Fibroblast of the conjunctiva (primary cell): ENCODE results near the gene HERPUD1.
A peak's percentile ranks its signal among the peaks of the same experiment; 100 is the strongest.
"Not testable (repeated sequence)": the region's sequence is repeated elsewhere in the genome, so short reads cannot be mapped to it uniquely, and the experiment has no call there.

ENCODE experiments used
- DNase-seq: peaks from one replicate; pipeline ENCODE4 v3.0.0-alpha.2; 2010; ENCODE audit warnings: low read depth

HERPUD1 gene

DNA sequence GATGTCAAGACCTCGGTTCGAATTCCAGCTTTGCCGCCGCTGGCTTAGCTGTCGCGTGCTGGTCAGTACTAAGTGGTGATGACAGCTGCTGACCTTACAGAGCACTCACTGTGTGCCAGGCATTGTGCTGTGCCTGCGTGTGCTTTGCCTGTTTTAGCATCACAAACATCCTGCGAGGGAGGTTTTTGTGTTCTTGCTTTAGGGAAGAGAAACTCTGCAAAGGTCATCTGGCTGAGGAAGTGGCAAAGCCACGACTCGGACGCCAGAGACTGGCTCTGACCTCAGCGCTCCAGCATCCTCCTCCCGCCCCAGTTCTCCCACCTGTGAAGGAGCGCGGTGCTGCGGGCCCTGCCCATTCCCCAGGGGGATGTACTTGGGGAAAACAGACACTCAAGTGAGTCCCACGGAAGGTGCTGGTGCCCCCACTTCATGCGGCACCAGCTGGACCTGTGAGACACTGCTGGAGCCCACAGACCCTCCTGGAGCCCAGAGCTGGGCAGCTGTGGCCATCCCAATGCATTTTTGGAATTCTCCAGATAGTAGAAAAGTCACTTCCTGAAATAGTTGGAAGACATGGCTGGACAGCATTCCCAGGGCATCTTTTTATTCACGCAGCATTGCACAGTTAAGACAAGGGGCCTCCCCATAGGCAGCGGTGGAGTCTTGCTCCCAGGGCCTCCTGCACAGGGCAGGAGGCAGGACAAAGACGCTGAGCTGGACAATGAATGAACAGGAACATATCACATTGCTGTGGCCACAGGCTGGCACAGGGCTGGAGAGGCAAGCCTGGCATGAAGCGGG lies 20.0 kb upstream of the HERPUD1 start:
- DNase-seq: no peak

DNA sequence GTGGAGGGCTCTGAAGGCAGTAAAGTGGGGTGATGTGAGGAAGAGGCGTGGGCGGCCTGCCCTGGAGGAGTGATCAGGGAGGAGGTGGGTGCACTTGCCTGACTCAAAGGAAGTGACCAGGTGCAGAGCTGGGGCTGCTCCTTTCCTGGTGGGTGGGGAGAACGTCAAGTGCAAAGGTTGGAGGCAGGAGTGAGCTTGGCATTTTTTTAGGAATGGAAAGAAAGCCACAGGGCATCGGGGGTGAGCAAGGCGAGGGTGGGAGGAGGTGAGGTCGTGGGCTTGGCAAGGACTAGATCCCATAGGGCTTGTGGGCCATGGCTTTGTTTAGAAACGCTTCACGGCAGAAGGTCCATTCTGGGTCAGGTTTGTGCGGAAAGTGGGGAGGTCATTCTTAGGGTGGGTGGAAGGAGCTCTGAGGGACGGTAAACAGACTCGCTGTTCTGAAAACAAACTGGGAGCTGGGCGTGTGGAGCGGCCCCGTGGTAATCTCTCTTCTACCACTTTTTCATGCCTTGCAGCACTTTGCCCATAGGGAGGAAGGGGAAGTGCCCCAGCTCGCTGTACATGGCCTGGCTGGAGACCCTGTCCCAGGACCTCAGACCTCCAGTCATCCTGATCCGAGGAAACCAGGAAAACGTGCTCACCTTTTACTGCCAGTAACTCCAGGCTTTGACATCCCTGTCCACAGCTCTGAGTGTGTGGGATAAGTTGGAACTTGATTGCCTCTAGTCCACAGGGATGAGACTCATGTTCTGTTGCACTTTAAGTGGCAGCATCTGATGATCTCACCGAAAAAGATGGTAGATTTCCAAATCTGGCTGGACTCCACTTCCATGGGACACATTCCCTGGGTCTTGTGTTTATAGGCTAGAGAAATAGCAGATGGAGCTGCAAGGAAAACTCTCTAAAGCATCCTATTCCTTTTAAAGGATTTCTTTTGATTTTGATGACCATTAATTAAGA lies 18.9 kb upstream of the HERPUD1 start:
- no peak for DNase-seq

DNA sequence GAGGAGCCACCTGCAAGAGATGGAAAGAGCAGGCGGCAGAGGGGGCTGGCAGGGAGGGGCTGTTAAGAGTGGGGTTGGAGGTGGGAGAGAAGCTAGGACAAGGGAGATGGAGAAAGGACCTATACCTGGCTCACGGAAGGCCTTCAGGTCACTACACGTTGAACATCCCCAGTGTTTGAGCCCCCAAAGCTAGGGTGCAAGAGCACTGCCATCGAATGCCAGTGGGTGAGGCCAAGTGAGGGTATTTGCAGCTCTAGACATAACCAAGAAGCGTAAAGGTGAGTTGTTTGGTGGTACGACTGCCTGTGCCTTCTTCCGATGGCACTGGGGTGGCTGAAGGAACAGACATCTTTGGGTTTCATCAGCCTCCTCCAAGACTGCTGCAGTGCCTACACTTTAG lies 17.0 kb upstream of the HERPUD1 start:
- no peak for DNase-seq

DNA sequence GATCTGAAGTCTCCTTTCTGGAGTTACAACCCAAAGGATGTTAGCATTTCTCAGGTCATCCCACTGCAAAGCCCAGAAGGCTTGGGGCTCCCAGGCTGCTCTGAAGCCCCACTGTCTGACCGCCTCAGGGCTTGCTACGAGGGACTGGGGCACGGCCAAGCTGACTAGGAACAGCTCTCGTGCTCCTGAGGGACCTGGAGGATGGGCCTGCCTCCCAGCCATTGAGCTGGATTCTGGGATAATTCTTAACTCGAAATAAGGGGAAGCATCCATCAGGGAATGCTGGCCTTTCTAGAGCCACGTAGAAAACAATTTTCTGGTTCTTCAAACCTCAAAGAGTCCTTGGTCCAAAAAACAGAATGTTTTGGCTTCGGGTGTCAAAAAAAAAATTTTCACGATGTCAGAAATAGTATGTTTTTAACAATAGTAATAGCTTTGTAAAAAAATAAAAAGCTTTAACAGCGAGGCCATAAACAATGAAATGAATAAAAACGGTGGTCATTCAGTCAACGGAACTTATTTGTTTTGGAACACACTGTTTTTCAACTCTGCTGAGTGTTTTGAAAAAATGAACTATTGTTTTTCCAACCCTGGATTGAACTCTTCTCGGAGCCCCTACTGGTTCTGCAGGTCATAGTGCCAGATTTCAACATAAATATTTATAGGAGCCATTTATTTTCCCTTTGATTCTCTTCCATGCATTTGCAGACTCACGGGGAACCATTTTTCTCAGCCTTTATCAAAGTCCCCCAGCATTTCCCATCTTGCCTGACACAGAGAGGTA lies 16.4 kb upstream of the HERPUD1 start:
- DNase-seq: no peak

DNA sequence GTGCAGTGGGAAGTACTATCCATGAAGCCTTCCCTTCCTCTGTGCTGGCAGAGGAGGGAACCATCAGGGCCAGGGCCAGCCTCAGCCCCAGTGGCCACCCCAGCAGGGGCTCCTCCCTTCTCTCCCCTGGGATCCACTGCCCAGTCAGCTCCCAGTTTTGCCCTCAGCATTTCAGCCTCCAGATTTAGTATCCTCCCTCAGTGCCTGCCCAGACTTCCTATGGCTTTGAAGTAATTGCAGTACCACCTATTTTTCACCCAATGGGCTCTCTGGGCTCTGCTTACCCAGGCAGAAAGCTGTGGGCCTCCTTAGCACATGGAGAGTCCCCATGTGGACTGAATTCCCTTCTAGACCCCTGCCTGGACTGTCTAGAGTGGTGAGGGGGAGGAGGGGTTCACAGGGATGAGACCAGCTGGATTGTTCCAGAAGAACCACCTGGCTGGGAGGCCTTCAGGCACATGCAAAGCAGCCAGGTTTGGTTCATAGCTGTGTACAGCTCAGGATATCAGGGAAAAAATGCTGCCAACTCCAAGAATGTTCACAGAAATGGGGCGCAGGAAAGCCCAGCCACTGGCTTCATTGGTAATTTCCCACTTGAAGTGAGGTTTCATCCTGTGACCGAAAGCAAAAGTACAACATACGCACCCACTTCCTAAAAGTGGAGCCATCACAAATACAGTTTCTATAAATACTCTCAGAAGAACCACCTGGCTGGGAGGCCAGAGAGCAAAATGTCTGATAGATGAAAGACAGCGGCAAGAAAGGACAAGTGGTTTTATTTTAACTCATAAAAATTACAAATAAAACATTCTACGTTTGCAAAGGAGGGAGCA lies 15.2 kb upstream of the HERPUD1 start:
- DNase-seq: no peak

DNA sequence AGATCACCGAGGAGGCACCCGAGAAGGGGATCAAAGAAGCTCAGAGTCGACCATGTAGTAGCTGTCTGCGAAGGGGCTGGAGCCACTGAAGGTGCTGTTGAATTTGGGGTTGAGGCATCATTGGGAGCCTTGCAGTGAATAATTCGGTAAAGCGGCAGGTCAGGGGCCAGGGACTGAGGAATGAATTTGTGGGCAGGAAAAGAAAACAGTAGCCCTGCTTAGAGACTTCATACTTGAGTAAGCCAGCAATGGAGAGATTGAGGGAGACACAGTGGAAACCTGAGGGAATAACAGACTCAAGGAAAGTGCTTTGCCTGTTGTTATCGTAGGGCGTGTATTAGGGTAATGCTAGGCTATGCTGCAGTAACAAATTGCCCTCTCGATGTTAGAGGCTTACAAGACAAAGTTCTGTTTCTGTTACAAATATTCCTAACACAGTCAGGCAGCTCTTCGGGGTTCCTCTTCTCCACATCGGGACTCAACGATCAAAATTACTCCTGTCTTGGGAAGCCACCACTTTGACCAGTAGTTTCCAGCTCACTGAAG lies 13.4 kb upstream of the HERPUD1 start:
- no peak for DNase-seq

DNA sequence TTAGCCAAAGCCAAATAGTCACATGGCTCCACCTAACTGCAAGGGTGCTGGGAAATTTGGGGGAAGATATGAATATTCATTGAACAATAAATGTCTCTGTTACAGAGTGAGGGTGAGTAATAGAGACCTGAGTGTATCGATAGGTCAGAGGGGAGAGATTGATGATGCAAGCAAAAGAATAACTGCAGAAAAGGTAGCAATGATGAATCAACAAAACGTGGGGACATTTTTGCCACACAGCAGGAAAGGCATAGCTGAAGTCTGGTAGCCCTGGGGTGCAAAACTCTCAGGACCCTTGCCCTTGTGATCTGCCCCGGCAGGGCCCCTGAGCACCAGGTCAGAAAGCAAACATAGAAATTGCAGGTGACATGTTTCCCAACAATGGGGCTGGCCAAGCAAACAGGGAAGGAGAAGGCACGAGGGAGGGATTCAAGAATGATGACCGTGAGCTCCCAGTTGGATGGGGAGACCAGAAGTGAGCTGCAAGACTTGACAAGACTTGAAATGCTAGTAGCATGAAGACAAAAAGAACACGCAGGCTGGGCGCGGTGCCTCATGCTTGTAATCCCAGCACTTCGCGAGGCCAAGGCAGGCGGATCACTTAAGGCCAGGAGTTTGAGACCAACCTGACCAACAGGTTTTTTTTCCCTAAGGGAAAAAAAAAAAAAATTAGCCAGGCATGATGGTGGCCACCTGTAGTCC lies 12.7 kb upstream of the HERPUD1 start:
- no peak for DNase-seq

DNA sequence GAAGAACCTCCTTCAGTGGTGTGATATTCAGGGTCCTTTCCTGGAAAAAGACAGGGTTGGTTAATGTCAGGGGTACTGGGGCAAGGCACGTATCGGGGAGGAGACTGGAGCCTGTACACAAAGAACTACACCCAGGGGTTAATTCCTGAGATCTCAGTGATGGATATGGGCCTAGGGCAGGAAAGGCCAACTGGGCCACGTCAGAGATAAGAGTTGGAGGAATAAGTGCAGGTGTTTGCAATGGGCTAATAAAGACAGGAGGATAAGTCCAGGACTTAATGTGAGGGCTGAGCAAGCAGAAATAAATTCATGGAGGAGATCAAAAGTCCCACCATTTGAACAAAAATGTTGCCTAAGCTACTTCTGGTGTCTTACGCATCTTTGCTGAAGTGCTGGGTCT lies 10.4 kb upstream of the HERPUD1 start:
- no peak for DNase-seq

DNA sequence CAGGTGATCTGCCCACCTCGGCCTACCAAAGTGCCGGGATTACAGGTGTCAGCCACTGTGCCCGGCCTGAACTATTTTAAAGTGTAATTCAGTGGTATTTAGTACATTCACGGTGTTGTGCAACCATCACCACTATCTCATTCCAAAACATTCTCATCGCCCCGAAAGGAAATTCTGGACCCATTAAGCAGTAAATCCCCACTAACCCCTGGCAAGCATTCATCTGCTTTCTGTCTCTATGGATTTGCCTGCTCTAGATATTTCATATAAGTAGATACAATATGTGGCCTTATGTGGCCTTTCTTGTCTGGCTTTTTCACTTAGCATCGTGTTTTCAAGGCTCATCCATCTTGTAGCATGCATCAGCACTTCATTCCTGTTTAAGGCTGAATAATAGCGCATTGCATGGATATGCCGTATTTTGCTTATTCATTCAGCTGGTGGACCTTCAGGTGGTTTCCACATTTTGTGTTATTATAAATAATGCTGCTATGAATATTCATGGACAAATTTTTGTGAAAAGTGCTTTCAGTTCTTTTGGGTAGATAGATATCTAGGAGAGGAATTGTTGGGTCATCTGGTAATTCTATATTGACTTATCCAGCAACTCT lies 8.4 kb upstream of the HERPUD1 start:
- DNase-seq: no peak

DNA sequence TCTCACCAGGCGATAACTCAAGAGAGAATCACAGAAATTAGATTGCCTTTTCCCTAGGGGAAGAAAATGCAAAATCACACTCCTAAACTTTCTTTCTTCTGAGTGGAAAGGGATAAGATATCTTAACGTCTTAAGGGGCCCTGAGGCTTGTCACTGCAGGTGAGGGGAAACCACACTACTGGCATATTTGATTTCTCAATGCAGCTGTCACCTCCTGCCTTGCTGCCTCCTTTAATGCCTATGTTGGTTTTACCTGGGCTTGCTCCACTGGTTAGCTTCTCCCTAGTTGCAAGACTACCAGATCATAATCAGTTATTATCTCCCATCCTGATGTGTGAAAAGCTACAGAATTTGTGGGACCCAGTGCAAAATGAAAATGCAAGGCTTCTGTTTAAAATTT lies 4.5 kb upstream of the HERPUD1 start:
- no peak for DNase-seq

DNA sequence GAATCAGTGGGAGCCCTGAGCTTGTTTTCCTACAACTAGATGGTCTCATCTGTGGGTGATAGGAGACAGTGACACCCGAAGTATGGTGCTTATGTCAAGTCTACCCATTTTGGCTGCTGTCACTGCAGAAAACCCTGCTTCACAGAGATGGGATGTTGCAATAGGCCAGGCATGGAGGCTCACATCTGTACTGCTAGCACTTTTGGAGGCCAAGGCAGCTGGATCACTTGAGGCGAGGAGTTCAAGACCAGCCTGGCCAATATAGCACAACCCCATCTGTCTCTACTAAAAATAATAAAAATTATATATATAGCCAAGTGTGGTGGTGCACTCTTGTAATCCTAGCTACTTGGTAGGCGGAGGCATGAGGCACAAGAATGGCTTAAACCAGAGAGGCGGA lies 2.3 kb upstream of the HERPUD1 start:
- DNase-seq: no peak

DNA sequence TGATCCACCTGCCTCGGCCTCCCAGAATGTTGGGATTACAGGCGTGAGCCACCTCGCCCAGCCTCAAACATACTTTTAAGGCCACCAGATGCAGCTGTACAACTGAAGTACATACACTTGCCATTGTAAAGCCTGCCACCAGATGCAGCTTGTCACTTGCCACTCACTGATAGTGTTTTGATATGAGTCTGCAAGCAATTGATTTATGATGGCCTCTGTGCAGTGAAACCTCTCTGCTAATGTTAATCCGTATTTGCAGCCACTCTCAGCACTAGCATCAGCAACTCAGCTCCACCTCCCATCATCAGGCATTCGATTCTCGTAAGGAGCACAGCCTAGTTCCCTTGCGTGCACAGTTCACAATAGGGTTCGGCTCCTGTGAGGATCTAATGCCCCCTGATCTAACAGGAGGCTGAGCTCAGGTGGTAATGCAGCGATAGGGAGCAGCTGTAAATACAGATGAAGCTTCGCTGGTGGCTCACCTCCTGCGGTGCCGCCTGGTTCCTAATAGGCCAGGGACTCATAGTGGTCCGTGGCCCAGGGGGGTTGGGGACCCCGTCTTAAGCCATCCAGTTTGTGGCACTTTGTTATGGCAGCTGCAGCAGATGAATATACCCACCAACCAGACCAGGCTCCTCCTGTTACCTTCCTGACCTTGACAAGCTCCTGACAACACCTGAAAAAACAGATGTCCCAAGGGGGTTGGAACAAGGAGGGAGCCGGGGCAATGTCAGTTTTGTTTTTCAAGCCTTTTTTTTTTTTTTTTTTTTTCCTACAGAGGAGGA lies 1.3 kb upstream of the HERPUD1 start:
- no peak for DNase-seq

DNA sequence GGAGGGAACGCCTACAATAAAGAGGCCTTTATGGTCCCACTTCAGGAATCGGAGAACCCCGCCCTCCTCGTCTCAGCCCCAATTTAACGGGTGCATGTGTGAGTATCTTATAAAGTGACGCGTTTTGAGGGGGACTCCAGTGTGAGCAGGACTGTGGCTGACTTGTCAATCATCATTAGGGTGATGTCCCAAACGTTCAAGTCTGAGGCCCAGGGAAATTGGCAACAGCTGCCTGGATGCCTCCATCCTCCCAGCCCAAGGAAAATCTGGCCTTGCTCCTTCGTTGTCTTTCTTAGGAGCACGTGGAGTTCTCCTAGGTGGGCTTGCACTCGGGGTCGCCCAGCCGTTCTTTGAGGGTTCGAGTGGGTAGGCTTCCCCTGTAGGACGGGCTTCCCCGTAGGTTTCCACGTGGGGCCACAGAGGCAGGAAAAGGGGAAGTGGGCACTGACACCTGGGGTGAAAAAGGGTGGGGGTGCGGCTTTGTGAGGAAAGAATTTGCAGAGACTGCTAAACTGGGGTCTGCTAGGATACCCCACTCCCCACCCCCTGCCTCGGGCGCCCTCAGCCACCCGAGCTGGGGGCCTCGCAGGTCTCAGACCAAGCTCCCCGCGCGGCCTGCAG lies 561 bp upstream of the HERPUD1 start:
- no peak for DNase-seq

DNA sequence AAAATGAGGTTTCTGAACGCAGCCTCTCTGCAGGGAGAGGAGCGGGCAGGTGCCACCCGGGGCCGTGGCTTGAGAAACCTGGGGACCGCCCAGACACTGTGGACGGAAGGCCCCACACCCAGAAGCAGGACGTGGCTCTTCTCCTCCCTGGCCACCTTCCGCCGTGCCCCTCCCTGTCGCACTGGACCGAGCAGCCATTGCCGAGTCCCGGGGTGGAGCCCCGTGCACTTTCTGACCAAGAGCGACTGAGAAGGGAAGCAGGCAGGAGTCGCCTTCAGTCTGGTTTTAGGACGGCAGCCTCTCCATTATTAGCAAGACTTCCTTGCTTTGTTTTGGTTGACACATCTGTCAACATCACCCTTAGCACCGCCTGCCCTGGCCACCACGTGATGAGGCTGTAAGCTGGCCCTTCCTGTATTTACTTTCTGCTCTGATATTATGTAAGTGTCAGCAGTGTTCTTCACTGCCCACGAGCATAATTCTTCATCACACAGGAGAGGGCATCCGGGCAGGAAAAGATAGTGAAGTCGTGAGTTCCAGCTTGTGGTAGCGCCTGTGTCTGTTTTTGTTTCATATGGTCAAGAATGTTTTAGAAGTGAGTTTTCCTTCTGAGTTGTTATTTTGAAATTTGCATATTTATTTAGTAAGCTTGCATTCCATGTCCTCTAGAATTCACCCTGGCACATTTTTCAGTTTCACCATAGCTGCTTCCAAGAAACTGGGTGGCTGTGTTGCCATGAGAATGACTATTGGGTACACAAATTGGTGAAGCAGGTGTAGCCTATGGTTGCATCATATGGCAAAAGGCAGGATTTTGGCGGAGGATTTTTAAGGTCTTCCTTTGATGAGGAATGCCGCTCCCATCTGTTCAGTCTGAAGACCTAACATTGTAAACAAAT lies 1.0 kb downstream of the HERPUD1 start:
- peak; percentile 67 for DNase-seq

DNA sequence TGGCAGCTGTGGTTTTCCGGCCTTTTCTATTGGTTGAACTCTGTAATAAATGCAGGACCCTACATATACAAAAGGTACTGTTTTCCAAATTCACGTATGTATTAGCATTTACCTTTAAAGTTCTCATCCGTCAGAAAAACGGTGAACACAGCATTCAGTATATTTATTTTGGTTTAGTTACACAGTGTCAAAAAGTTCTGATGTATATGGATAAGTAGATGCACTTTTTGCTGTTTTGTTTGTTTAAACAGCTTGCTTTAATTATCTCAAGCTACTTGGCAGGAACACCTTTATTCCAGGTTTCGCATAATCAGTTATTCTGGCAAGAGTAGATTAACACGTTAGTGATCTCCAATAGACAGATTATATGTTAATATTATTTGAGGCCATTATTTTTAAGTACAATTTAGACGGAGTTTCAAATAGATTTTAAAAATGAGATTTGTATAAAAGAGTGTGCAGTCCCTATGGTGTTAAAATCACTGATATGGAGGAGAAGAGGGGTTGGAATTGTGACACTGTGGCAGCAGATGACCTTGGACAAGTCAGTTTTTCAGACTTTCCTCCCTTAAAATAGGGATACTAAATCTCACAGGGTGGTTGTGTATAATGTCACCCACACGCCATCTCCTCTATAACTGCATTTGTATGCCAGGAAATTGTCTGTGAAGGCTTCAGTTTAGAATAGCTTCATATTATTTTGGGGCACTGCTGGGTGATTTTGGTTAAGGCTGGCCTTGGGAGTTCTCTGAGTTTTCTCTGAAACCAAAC lies 2.1 kb downstream of the HERPUD1 start:
- no peak for DNase-seq

DNA sequence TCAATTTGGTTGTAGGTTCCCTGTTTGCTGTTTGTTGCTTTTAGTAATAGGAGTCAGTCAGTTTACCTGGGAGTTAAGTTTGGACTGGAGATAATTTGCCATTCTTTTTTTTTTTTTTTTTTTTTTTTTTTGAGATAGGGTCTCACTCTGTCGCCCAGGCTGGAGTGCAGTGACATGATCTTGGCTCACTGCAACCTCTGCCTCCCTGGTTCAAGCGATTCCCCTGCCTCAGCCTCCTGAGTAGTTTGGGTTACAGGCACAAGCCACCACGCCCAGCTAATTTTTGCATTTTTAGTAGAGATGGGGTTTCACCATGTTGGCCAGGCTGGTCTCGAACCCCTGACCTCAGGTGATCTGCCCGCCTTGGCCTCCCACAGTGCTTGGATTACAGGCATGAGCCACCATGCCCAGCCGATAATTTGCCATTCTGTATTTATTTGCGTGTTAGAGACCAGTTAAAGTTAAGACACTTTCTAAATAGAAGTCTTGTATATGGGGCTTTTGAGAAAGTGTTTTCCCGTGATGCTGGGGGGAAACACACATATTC lies 2.7 kb downstream of the HERPUD1 start:
- not testable (repeated sequence) for DNase-seq

DNA sequence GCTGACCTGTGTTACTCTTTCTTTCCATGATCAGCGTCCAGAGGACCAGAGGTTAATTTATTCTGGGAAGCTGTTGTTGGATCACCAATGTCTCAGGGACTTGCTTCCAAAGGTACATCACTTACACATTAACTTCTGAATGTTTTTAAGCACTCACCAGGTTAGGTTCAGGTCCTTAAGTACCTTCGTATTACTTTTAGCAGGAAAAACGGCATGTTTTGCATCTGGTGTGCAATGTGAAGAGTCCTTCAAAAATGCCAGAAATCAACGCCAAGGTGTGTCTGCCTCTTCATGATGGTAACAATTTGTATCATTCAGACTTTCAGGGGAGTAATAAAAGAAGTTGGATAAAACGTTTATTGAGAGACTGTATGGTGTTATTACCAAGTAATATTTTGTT lies 3.3 kb downstream of the HERPUD1 start:
- no peak for DNase-seq
